Peyer's patch (tissue), 4 donors: Measurements from ENCODE around the gene VWF. TPM values are rescaled to one million over a fixed set of nuclear protein-coding genes. Genes with fewer than 3 reads are reported as not detected.

ENCODE experiments used
- DNase-seq, 3 donors: peaks; one replicate each; pipeline ENCODE4 v3.0.0-alpha.2; 2017 to 2019
- H3K27ac ChIP-seq, 4 donors: fragments of 200-600 bp; sonication (generic); one replicate each; pipeline ENCODE4 v1.5.1; 2016 to 2019
- H3K27me3 ChIP-seq, 2 donors: fragments of 200-600 bp; sonication (generic); one replicate each; pipeline ENCODE4 v1.5.1; 2019
- H3K36me3 ChIP-seq, 3 donors: fragments of 200-600 bp; sonication (generic); one replicate each; pipeline ENCODE4 v1.5.1; 2016 to 2019
- H3K4me1 ChIP-seq, 4 donors: fragments of 200-600 bp; sonication (generic); one replicate each; pipeline ENCODE4 v1.5.1; 2016 to 2019
- H3K4me3 ChIP-seq, 4 donors: fragments of 200-600 bp; sonication (generic); 1 replicate in 3 of 4; 2 replicates in 1 of 4; pipeline ENCODE4 v1.5.1; 2016 to 2019; ENCODE audit warnings: mild to moderate bottlenecking in 1 of 4
- H3K9me3 ChIP-seq, 4 donors: fragments of 200-600 bp; sonication (generic); one replicate each; pipeline ENCODE4 v1.5.1; 2016 to 2019; ENCODE audit warnings: mild to moderate bottlenecking in 1 of 4
- POLR2A ChIP-seq, 2 donors: fragments of 450-650 bp; IDR thresholded peaks; one replicate each; pipeline ENCODE4 v1.5.1; 2017; ENCODE audit warnings: antibody characterized with exemption in 2 of 2, mild to moderate bottlenecking in 2 of 2, moderate library complexity in 2 of 2
- total RNA-seq, 4 donors: library from RNA; depleted of rRNA; stranded (reverse); fragments of >200 nt; gene quantifications; one replicate each; pipeline ENCODE4 v1.1.0, GENCODE V29; 2016
- TF ChIP-seq, protein P1 (sequence below), 6 experiments: fragments of 450-650 bp in 4 of 6; fragments of 200-600 bp in 2 of 6; sonication (generic) in 1 of 6; IDR thresholded peaks; one replicate each; pipeline ENCODE4 v1.5.1; 2017 to 2019; ENCODE audit warnings: antibody characterized with exemption in 6 of 6, mild to moderate bottlenecking in 3 of 6, moderate library complexity in 1 of 6

Gene VWF
- total RNA-seq, 4 donors from 2014 or later, result 21.5 to 98.2 (median 62.7) TPM

DNA sequence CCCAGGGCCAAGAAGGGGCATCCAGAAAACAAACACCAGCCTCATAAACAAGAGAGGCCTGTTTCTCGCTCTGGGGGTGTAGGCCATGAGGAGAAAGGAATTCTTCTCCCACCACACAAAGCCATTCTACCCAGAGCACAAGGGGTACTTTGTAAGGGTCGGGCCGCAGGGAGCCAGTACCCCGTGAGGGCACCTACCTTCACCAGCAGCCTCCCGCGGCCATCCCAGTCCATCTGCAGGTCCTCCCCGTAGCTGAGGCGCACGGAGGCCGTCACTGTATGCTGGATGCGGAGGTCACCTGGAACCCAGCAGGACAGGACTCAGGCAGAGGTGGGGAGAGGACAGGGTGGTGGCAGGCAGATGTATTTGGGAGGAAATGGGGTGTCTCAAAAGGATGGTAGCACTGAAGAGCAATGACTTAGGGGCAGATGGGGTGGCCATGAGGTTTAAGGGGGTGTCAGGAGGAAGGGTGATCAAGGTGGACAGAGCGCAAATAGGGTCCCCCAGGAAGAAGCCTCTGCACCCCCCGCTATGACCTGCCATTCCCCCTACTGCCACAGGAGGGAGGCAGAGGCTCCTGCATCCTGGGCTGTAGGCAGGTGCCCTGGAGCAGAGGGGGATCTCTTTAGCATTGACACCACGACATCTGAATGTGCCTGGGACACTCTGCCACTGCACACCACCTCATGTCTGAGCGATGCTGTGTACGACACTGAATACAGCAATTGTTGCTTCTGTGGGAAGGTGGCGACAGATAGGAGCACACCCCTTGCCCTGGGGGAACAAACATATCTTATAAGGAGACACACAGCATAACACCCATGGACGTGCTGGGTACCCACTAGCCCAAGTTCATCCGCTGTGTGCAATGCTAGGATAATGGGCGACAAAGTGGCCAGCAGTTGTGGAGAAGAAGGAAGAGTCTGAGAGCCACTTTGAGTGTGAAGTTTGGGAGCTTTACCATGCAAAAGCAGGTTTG lies 61.4 kb downstream of the VWF start:
- no peaks in the 10 kb centered on the region for H3K4me1 ChIP-seq
- H3K36me3 ChIP-seq, result no peaks in the 10 kb centered on the region
- no peak overlapping the region for H3K4me3 ChIP-seq
- no peaks in the 10 kb centered on the region for H3K27me3 ChIP-seq
- DNase-seq, result peak in 2 of 3 donors; percentile 68 to 69
- no peak for TF ChIP-seq POLR2A (IDR thresholded peaks at IDR 0.05)
- TF ChIP-seq, protein P1, sequence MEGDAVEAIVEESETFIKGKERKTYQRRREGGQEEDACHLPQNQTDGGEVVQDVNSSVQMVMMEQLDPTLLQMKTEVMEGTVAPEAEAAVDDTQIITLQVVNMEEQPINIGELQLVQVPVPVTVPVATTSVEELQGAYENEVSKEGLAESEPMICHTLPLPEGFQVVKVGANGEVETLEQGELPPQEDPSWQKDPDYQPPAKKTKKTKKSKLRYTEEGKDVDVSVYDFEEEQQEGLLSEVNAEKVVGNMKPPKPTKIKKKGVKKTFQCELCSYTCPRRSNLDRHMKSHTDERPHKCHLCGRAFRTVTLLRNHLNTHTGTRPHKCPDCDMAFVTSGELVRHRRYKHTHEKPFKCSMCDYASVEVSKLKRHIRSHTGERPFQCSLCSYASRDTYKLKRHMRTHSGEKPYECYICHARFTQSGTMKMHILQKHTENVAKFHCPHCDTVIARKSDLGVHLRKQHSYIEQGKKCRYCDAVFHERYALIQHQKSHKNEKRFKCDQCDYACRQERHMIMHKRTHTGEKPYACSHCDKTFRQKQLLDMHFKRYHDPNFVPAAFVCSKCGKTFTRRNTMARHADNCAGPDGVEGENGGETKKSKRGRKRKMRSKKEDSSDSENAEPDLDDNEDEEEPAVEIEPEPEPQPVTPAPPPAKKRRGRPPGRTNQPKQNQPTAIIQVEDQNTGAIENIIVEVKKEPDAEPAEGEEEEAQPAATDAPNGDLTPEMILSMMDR (IDR thresholded peaks at IDR 0.05), result peak; percentile 34 to 94 (median 84)
- no peaks in the 10 kb centered on the region for H3K9me3 ChIP-seq
- H3K27ac ChIP-seq, result no peak overlapping the region

DNA sequence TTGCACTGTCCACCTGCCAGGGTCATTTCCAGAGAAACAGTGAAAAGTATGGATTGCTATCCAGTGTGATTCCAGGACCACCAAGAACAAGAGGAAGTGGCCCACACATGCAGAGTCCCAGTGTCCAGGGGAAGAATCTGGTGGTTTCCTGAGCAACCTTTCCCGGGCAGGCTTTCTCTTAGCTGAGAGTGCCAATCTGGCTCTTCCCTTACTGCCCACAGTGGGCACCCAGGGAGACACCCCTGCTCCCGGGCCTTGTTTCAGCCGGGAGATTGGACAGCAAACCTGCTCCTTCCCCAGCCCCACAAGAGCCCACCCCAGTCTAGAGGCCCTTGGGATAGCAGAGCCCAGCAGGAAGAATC lies 62.1 kb downstream of the VWF start:
- Histone ChIP-seq H3K27me3 (no peaks in the 10 kb centered on the region), H3K4me1 (no peaks in the 10 kb centered on the region), H3K27ac (no peak overlapping the region), H3K36me3 (no peaks in the 10 kb centered on the region), H3K9me3 (no peaks in the 10 kb centered on the region), H3K4me3 (no peak overlapping the region)
- no peak for TF ChIP-seq POLR2A (IDR thresholded peaks at IDR 0.05)
- TF ChIP-seq, protein P1 (IDR thresholded peaks at IDR 0.05), result no peak
- DNase-seq, result no peak

DNA sequence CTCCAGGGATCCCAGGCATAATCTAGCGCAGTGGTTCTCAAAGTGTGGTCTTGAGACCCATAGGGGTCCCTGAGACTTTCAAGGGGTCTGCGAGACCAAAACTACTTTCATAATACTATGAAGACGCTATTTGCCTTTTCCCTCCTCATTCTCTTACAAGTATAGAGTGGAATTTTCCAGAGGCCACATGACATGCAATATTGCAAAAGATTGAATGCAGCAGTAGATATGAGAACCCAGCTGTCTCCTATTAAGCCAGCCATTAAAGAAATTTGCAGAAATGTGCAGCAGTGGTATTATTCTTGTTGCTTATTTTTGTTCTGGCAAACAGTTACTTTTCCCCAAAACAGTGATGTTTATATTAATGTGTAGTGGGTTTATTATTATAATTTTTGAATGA lies 62.8 kb downstream of the VWF start:
- Histone ChIP-seq H3K9me3 (no peaks in the 10 kb centered on the region), H3K27ac (no peak overlapping the region), H3K36me3 (no peaks in the 10 kb centered on the region), H3K4me1 (peaks cover 0 to 6% (median 2%) of the 10 kb centered on the region in 4 donors), H3K27me3 (no peaks in the 10 kb centered on the region), H3K4me3 (no peak overlapping the region)
- DNase-seq, result no peak
- TF ChIP-seq, protein P1 (IDR thresholded peaks at IDR 0.05), result no peak
- TF ChIP-seq POLR2A (IDR thresholded peaks at IDR 0.05), result no peak

DNA sequence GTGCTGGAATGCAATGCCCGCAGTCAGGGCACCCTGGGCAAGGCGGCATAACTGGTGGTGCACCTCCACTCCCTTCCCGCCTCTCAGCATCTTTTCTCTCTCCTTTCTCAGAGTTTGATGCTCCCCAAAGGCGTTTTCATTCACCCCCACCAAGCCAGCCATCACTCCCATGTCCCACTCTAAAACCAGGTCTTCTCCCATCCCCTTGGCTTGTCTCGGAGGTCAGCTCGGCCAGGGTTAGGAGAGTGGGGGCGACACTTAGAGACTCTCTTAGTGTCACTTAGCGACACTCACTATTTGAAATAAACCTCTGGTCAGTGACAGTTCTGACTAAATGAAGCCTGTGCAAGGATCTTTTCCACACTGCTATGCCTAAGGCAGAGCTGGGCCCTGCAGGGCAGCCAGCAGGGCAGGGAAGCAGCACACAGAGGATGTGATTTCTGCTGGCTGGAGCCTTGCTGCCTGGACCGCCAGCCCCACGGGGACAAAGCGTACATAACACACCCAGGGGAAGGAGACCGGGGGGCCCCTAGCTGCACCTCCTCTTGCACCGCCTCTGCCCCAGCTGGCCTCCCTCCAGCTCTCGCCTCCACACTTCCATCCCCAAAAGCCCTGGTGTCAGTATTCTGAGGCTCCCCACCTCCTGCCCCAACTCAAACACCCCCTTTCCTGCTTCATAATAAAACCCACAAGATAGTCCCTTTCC lies 64.5 kb downstream of the VWF start:
- no peak for DNase-seq
- TF ChIP-seq, protein P1 (IDR thresholded peaks at IDR 0.05), result no peak
- no peak for TF ChIP-seq POLR2A (IDR thresholded peaks at IDR 0.05)
- Histone ChIP-seq H3K27me3 (no peaks in the 10 kb centered on the region), H3K36me3 (no peaks in the 10 kb centered on the region), H3K4me1 (peaks cover 0 to 10% (median 2%) of the 10 kb centered on the region in 4 donors), H3K4me3 (no peak overlapping the region), H3K9me3 (no peaks in the 10 kb centered on the region), H3K27ac (no peak overlapping the region)

DNA sequence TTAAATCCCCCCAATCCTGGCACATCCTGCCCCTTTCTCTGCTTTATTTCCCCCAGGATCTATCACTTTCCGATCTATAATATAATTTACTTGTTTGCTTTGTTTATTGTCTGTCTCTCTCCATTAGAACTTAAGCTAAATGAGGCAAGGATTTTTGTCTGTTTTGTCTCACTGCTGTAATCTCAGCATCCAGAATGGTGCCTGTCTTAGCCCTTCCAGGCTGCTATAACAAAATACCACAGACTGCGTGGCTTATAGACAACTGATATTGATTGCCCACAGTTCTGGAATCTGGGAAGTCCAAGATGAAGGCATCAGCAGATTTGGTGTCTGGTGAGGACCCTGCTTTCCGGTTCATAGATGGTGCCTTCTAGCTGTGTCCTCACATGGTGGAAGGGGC lies 65.2 kb downstream of the VWF start:
- Histone ChIP-seq H3K36me3 (no peaks in the 10 kb centered on the region), H3K4me1 (peaks cover 0 to 10% (median 2%) of the 10 kb centered on the region in 4 donors), H3K9me3 (no peaks in the 10 kb centered on the region), H3K27ac (no peak overlapping the region), H3K4me3 (no peak overlapping the region), H3K27me3 (no peaks in the 10 kb centered on the region)
- TF ChIP-seq, protein P1 (IDR thresholded peaks at IDR 0.05), result no peak
- TF ChIP-seq POLR2A (IDR thresholded peaks at IDR 0.05), result no peak
- no peak for DNase-seq
